GM19438 (cell line): ENCODE results near the gene HSPA8.
A peak's percentile ranks its signal among the peaks of the same experiment; 100 is the strongest.

Experiments
- ATAC-seq: cut with Tn5 transposase; IDR thresholded peaks from one replicate; pipeline ENCODE4 v1.9.1; 2021; ENCODE audit warnings: low read depth; ENCODE audit not compliant: unreplicated experiment

HSPA8 gene

GRCh38 chr11:123051146-123051545 lies 10.8 kb downstream of the HSPA8 start:
- ATAC-seq, result no peak

- ATAC-seq, result no peak
Measured at GRCh38 chr11:123047947-123048293, 14.0 kb downstream of the HSPA8 start.

- no peak for ATAC-seq
Measured at GRCh38 chr11:123047266-123047946, 14.5 kb downstream of the HSPA8 start.

GRCh38 chr11:123046473-123047259 lies 15.3 kb downstream of the HSPA8 start:
- no peak for ATAC-seq

GRCh38 chr11:123045101-123045500 lies 16.8 kb downstream of the HSPA8 start:
- no peak for ATAC-seq

- ATAC-seq, result no peak
Measured at GRCh38 chr11:123041185-123041584, 20.8 kb downstream of the HSPA8 start.

GRCh38 chr11:123040111-123040432 lies 21.9 kb downstream of the HSPA8 start:
- no peak for ATAC-seq

GRCh38 chr11:123035831-123036230 lies 26.1 kb downstream of the HSPA8 start:
- ATAC-seq, result no peak

GRCh38 chr11:123034597-123034996 lies 27.3 kb downstream of the HSPA8 start:
- no peak for ATAC-seq

GRCh38 chr11:123033895-123034294 lies 28.0 kb downstream of the HSPA8 start:
- no peak for ATAC-seq

GRCh38 chr11:123030517-123030916 lies 31.4 kb downstream of the HSPA8 start:
- no peak for ATAC-seq

GRCh38 chr11:123020968-123021367 lies 41.0 kb downstream of the HSPA8 start:
- peak; percentile 58 for ATAC-seq

- ATAC-seq, result no peak
Measured at GRCh38 chr11:123018702-123019101, 43.2 kb downstream of the HSPA8 start.

- ATAC-seq, result no peak
Measured at GRCh38 chr11:123011510-123011909, 50.4 kb downstream of the HSPA8 start.
